Cortex of kidney (tissue), 1 donor: Measurements from ENCODE around the gene UBE2QL1.

Source experiments
- DNase-seq: peaks from one replicate; lab custom pipeline; 2025; lab: John Stamatoyannopoulos, UW

Gene UBE2QL1

DNA sequence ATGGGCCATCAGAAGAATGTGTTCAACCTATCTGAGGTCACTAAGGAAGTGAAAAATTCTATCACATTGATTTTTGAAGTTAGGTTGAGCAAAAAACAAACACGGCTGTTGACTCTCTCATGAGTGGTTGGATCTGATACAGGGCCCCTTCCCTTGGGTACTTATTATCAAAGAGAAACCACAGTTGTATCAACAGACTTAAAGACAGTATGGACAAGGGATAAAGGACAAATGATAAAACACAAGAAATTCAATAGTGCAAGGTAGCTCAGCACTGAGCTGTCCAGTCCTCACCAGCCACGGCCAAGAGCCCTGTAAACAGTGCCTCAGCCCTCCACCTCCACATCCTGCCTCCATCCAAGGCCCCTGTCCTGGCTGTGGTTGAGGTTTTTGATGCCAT lies 86.9 kb downstream of the UBE2QL1 start:
- DNase-seq: no peak

DNA sequence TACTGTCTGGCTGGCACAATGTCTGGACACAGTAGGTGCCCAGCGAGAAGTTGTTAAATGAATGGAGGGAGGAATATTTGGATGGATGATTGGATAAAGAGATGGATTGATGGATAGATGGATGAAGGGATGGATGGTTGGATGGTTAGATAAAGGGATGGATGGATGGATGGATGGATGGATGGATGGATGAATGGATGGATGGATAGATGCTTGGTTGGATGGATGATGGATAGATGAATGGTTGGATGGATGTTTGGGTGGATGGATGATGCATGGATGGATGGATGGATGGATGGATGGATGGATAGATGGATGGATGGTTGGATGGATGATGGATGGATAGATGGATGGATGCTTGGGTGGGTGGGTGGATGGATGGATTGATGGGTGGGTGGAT lies 90.4 kb downstream of the UBE2QL1 start:
- DNase-seq: no peak

DNA sequence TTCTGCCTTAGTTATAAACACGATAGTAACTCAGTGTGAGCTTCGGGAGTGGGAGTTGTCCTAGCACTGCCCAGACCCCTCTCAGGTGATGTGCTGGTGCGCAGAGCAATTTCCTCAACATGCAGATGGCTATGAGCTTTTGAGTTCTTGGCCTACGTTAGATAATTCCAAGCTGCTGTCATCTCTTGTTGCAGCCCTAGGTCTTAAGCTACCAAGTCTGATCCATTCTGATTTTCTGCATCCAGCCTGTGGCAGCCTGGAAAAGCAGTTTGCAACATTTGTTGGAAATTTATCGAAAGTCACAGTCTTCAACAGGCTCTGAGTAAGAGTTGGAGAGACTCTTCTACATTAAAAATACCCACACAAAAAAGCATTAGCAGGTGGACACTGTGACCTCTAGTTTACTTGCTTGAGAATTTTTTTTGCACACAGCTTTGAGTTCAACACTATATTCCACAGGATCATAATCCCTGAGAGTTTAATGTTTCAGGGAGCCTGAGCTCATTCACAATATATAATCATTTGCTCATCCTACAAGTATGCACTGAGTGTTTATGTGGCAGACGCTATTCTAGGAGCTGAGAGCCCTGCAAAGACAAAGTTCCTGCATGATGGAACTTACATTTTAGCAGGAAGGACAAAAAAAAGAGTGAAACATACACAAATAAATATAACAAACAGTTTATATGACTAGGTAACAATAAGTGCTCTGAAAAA lies 91.6 kb downstream of the UBE2QL1 start:
- DNase-seq: no peak

DNA sequence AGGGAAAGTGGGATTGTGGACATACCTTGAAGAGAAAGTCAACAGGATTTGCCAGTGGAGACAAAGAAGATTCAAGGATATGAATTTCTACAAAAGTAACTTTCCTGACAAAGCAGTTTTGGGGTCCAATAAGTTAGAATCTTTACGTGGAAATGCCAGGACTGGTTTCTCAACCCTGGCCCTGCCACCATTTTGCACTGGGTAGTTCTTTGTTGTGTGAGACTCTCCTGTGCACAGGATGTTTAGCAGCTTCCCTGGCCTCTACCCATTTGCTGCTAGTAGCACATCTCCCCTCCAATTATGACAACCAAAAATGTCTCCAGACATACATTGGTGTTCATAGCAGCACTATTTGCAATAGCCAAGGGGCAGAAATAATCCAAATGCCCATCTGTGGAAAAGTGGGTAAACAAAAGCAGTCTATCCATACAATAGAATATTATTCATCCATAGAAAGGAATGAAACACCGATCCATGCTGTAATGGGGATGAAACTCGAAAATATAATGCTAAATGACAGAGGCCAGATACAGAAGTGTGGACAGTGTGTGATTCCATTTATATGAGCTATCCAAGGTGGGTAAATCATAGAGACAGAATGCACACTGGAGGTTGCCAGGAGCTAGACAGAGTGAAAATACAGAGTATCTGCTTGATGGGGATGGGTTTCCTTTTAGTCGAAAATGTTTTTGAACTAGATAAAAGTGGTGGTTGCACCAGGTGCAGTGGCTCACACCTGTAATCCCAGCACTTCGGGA lies 92.8 kb downstream of the UBE2QL1 start:
- DNase-seq: no peak

DNA sequence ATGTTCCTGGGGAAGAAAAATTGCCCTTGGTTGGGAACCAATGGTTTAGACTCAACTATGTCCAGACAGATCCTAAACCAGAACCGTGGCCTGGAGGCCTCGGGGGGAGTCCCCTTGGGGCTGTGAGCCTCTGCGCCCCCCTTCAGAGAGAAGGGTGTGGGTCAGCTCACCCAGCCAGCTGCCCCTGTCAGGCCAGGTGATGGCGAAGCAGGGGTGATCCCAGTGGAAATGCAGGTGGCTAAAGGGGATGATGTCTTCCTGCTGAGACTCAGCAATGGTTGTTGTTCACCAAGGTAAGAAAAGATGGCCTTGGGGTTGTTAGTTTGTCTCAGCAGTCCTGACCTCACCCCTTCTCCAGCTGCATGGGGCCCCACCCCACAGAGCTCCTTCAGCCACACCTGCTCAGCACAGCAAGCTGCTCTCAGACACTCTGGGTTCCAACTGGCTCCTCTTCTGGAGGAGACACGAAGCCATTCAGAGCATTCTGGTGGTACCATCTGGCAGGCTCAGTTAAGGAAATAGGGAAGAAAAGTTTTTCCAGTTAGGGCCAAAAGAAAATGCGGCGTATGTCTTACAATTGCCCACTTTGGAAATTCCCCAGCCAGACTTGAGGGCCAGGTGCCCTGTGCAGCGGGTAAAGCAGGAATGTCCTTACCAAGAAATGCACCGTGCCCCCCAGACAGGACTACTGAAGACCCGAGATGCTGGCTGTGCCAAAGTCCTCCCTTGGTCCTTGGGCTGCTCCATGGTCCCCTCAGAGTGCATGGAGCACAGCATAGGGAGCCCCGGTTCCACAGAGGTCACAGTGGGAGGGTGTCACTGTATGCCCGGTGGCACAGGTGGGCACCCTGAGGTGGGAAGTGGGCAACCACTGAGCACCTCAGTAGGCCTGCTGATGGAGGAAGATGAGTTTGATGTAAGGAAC lies 94.0 kb downstream of the UBE2QL1 start:
- DNase-seq: no peak

DNA sequence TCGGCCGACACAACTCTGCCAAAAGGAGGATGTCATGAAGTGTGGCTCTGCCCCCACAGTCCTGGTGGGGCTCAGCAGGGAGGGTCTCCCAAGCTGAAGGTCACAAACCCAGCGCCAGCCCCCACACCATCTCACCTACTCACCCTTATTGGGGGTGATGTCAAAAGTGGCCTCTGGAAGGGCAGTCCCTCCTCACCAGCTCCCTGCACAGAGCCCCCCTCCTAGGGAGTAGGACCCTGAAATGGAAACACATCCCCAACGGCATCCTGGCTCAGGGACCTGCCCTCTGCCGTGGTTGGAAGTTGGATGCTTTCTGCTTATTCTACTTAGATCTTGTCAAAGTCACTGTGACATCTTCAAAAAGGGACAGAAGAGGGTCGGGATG lies 94.7 kb downstream of the UBE2QL1 start:
- no peak for DNase-seq

DNA sequence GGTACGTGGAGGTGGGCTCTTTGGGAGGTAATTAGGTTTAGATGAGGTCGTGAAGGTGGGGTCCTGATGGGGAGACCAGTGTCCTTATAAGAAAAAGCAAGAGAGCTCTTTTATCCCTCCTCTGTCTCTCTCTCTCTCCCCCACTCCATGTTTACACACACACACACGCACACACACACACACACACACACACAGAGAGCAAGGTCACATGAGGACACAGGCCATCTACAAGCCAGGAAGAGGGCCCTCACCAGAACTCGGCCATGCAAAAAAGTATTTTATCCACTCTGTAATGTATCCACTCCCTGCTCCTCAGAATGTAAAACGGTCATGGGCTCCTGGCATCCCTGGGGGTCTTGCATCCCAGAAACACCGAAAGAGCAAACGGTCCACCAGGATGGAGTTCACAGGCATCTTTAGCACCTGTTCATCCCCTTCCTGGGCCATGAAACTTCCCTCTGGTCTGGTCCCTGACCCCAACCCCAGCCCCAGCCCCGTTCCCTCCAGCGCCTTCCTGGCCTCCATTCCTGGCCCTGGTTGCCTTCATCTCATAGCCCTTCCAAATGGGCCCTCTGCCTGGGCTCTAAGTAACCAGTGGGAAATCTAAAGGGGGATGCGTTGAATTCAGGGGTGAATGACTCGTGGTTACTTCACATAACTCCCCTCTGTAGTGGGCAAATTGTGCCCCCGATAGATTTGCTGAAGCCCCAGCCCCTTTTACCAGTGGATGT lies 95.3 kb downstream of the UBE2QL1 start:
- DNase-seq: no peak
